Medulla oblongata (tissue), 1 donor: ENCODE results near the gene CLDN22.

Experiments used
- DNase-seq: peaks from one replicate; pipeline ENCODE4 v3.0.0-alpha.2; 2015; ENCODE audit errors: extremely low spot score

CLDN22 gene

DNA sequence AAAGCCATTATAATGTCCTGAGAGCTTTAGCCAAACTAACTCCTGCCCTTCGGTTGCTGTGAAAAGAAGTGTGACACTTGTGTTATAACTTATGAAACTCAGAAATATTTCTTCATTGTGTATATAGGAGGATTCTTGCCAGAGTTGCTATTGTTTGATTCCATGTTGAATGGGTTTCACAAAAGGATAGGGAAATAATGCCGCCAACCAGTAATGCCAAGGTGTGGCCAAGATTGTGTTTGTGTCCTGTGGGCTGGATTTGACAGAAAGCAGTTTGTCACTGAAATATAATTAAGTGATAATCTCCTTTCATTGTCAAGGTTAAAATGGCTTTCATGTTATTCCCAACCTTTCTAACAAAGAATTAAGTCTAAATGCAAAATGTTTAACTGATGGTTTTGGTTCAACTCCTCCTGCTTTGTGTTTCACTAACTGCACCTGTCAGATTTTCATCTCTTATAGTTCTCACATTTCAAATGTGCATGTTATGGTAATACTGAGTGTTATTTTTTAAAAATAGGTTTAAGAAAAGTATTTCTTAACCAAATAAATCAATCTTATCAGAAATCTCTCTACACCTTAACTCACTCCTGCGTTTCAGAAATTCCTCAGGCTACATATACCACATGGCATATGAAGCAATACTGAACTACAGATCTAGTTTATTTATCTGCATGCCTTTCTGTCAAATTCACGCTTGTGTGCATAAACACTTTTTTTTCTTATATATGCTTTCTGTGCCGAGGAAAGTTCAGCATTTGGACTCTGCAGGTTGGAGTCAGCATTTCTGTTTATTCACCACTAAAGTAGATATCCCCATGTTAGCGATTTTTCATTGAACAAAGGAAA, at the start of gene CLDN22:
Gene CLDN22, minus strand, starts transcription at position 66 of the 849 bp plus-strand sequence. Its CDS starts 58 bp downstream, at position 8.
- DNase-seq = no peak

- DNase-seq = no peak
Measured at GRCh38 chr4:183369073-183369472, 49.0 kb upstream of the CLDN22 start.

- DNase-seq = no peak
Measured at GRCh38 chr4:183366206-183366835, 46.2 kb upstream of the CLDN22 start.

DNA sequence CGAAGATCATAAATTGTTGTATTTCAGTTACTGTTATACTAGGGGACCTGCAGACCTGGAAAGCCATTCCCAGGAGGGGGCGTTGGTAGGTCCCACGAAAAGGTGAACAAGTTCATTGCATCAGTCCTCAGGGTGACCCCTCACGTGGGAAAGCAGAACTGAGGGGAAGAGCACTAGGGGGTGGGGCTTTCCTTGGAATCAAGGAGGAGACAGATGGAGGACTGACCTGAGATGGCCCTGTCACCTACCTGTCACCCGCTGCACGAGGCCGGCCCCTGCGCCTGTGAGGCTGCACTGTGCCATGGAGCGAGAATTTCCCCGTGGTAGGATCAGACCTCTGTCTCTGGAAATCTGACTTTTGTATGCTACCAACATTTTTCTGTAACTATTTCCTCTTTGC, 43.9 kb upstream of the CLDN22 start:
- no peak for DNase-seq

DNA sequence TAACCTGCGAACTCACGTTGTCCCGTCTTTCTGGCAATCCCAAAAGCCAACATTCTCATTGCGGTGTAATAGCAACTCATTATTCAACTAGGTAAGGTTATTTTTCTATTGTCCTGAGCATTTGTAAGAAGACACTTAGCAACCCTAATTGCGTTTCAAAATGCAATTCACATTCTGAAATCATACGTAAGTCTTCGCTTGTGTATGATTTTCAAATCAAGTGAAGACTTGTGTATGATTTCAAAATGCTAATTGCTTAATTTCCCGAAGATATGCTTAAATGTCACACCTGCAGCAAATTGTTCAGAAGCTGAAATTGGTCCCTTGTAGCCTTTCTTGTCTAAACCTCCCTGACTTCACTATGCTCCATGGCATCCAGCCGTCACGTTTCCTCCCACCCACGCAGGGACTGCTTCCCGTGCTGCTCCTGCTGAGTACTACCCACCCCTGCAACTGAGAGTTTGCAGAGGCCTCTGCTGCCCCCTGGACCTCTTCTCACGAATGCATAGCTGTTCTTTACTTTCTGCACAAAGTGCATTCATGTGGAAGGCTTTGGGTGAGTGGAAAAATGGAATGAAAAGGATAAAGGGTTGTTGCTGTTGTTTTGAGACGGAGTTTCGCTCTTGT, 43.0 kb upstream of the CLDN22 start:
- no peak for DNase-seq

DNA sequence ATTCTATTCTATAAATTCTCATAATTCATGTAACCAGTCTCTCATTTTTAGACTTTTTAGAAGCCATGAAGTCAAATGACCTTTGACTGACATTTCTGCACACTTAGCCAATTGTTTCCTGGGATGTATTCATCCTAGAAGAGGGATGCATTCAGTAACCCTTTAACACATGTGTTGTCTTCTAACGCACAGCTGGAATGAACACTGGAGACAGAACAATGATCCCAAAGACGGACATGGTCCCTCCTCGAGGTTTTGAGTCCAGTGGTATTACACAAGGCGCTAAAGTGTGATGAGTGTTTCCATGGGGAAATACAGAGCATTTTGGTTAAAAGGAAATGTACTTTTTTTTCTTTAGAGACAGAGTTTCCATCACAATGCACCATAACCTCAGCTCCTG, 42.0 kb upstream of the CLDN22 start:
- no peak for DNase-seq

DNA sequence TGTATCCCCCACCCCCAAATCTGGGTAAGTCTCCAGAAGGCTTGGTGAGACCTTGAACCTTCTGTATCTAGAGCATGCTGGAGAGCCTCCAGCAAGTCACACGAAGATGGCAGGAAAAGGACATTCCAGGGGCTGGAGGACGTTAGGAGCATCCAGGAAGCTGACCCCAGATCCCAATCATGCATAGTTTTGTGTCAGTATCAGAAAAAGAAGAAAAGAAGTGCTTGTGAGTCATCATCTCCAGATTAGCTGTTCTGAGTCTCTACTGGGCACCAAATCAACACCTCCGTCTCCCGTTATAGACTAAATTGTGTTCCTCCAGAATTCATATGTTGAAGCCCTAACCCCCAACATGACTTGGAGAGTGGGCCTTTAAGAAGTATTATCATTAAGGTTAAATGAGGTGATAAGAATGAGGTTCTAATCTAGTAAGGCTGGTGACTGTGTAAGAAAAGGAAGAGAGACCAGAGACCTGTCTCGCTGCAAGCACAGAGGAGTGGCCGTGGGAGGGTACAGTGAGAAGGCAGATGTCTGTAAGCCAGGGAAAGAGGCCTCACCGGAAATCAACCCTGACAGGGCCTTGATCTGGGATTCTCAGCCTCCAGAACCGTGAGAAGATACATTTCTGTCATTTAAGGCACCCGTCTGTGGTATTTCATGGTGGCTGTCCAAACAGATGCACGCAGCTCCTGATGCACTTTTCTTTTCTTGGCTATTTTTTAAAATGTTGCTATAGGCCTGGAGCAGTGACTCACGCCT, 40.3 kb upstream of the CLDN22 start:
- no peak for DNase-seq

GRCh38 chr4:183358215-183358755, 38.2 kb upstream of the CLDN22 start:
- DNase-seq = no peak

DNA sequence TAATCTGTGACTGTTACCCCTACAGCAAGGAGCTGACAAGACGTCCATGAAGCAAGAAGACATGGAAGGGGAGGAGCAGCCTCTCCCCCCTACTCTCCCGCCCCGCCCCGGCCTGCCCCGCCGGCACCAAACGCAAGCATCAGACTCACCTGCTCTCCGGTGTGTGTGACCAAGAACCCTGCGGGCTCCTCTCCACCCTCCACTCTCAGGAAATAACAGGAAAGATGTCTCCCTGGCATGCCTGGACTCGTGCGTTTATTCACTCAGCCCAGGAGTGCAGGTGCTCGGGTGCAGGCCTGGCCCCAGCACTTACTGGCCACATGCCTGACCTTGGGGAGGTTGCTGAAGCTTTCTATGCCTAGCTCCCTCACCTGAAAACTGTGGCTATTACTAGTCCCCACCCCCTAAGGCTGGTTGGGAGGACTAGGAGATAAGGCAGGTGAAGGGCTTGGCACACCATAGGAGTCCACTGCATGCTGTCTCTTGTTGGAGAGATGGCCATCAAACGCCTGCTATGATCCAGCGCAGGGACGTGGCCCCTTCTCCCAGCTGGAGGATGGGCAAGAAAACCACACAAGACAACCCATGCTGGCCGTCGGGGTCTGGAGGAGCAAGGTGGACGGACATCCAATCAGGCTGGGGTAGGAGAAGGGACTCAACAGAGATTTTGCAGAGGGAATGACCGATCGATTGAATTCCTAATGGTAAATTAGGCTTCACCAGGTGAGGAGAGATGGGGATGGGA, 37.0 kb upstream of the CLDN22 start:
- no peak for DNase-seq

- no peak for DNase-seq
Measured at GRCh38 chr4:183356173-183356830, 36.2 kb upstream of the CLDN22 start.

GRCh38 chr4:183355405-183355804, 35.3 kb upstream of the CLDN22 start:
- no peak for DNase-seq

DNA sequence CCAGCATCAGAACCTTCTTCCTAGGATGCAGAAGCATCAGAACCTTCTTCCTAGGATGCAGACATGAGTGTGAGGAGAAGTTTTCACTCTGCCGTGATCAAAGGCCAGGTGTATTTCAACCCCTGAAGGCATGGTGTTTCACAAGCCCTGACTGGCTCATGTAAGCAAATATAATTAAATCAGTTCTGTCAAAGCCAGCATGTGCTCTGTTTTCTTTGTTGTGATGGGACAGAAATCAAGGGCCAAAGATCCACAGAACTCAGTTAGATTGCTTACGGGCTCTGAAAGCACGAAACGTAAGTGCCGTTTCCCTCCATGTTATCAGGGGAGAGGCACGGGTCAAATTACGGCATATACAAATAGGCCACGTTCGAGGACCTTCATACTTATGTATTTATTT, 34.1 kb upstream of the CLDN22 start:
- DNase-seq = no peak

GRCh38 chr4:183353557-183353956, 33.5 kb upstream of the CLDN22 start:
- no peak for DNase-seq

DNA sequence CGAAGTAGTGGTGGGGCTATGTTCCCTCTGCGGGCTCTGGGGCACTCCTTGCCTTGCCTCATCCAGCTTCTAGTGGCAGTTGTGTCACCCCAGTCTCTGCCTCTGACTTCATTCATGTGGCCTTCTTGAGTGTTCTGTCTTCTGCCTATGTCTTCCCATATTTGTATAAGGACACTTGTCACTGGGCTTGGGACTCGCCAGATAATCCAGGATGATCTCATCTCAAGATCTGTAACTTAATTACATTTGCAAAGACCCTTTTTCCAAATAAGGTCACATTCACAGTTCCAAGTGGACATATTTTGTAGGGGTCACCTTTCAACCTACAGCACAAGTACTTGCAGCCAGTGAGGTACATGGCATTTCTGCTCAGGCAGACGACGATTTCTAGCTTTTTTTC, 32.5 kb upstream of the CLDN22 start:
- DNase-seq = no peak

DNA sequence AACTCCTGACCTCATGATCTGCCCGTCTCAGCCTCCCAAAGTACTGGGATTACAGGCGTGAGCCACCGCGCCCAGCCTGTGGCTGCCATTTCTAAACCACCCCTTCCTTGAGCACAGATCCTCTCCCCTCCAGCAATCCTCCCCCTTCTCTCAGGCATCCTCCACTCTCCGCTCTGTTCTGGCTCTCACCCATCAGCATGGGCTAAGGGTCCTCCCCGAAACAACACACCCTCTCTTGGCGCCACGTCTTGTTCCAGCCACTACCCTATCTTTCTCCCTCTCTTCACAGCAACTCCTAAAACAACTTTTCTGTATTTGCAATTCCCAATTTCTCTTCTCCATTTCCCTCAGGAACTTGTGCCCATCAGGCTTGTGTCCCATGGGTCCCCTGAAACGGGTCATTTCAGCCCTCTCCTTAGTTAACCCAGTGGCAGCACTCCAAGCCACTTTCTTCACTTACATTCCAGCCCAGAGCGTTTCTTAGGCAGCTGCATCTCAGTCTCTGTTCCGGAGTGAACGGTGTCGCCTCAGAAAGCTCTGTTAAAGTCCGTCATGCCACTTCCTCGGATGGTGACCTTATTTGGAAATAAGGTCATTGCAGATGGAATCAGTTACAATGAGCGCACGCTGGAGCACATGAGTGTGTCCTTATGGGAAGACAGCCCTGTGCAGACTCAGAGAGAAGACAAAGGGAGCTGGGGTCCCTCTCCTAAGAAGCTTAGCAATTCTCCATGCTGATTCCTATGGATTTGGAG, 30.4 kb upstream of the CLDN22 start:
- DNase-seq = no peak

- DNase-seq = no peak
Measured at GRCh38 chr4:183349673-183350072, 29.6 kb upstream of the CLDN22 start.

GRCh38 chr4:183348706-183349659, 28.9 kb upstream of the CLDN22 start:
- peak; percentile 18 for DNase-seq

- no peak for DNase-seq
Measured at GRCh38 chr4:183348136-183348535, 28.1 kb upstream of the CLDN22 start.

GRCh38 chr4:183347566-183347965, 27.5 kb upstream of the CLDN22 start:
- no peak for DNase-seq
